Right lobe of liver (tissue), 4 donors: Measurements from ENCODE around the gene DHX30.

Experiments
- POLR2A ChIP-seq: fragments of 450-650 bp; IDR thresholded peaks from one replicate; pipeline ENCODE4 v1.6.1; 2017; ENCODE audit warnings: antibody characterized with exemption, mild to moderate bottlenecking
- TF ChIP-seq, protein P1 (sequence below), 4 donors: fragments of 200-600 bp in 3 of 4; fragments of 450-650 bp in 1 of 4; IDR thresholded peaks; one replicate each; pipeline versions ENCODE4 v1.5.1 to v1.8.0; 2016 to 2022; ENCODE audit warnings: antibody characterized with exemption in 4 of 4, mild to moderate bottlenecking in 2 of 4
- donor health status: DM: no; HTN: no; CAD: no.
- donor health status: DM: no; HTN: no; CAD: no.
- donor health status: DM: no; HTN: yes; CAD: no.

DNA sequence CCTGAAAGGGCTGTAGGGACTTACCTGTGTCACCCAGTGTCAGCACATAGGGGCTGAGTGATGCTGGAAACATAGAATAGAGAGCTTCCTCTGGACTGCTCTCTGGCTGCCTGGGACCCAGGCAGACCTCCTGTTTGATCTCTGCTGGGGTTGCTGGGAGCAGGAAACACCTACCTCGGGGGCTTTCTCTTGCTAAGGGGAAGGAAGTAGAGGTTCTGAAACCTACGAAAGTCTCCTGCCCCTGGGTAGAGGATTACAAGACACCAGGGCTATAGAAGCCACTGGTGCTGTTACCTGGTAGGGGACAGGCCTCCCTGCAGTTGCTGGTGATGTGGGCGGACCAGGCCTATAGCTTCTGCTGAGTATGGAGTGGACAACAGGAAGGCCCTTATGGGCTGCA, 81.7 kb downstream of the DHX30 start:
- TF ChIP-seq, protein P1, sequence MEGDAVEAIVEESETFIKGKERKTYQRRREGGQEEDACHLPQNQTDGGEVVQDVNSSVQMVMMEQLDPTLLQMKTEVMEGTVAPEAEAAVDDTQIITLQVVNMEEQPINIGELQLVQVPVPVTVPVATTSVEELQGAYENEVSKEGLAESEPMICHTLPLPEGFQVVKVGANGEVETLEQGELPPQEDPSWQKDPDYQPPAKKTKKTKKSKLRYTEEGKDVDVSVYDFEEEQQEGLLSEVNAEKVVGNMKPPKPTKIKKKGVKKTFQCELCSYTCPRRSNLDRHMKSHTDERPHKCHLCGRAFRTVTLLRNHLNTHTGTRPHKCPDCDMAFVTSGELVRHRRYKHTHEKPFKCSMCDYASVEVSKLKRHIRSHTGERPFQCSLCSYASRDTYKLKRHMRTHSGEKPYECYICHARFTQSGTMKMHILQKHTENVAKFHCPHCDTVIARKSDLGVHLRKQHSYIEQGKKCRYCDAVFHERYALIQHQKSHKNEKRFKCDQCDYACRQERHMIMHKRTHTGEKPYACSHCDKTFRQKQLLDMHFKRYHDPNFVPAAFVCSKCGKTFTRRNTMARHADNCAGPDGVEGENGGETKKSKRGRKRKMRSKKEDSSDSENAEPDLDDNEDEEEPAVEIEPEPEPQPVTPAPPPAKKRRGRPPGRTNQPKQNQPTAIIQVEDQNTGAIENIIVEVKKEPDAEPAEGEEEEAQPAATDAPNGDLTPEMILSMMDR (IDR thresholded peaks at IDR 0.05): no peak
- no peak for TF ChIP-seq POLR2A
